ENCODE results near the gene NASP.

NASP gene

DNA sequence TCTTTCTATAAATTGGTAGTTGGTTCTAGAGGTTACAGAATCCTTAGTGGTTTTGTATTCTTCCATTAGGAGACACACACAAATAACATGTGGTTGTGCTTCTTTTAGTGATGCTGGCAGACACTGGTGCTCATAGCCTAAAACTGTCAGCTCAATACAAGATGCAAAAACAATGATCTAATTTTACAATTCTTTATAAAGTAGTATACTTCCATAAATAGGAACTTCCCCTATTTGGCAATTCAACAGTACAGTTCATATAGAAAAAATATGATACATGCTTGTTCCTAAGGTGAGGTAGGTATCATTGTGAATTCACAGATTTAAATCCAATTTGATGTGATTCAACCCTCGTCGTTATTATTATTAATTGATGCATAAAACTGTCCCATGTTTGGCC, 60.8 kb downstream of the NASP start:
- TF ChIP-seq, protein P1, sequence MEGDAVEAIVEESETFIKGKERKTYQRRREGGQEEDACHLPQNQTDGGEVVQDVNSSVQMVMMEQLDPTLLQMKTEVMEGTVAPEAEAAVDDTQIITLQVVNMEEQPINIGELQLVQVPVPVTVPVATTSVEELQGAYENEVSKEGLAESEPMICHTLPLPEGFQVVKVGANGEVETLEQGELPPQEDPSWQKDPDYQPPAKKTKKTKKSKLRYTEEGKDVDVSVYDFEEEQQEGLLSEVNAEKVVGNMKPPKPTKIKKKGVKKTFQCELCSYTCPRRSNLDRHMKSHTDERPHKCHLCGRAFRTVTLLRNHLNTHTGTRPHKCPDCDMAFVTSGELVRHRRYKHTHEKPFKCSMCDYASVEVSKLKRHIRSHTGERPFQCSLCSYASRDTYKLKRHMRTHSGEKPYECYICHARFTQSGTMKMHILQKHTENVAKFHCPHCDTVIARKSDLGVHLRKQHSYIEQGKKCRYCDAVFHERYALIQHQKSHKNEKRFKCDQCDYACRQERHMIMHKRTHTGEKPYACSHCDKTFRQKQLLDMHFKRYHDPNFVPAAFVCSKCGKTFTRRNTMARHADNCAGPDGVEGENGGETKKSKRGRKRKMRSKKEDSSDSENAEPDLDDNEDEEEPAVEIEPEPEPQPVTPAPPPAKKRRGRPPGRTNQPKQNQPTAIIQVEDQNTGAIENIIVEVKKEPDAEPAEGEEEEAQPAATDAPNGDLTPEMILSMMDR (IDR thresholded peaks at IDR 0.05; ENCODE audit: low read depth, low read length, missing control alignments): no peak
- no peak for DNase-seq (ENCODE audit: low read depth)
- H3K4me3 ChIP-seq (ENCODE audit: low read depth, low read length): no peak overlapping the region

DNA sequence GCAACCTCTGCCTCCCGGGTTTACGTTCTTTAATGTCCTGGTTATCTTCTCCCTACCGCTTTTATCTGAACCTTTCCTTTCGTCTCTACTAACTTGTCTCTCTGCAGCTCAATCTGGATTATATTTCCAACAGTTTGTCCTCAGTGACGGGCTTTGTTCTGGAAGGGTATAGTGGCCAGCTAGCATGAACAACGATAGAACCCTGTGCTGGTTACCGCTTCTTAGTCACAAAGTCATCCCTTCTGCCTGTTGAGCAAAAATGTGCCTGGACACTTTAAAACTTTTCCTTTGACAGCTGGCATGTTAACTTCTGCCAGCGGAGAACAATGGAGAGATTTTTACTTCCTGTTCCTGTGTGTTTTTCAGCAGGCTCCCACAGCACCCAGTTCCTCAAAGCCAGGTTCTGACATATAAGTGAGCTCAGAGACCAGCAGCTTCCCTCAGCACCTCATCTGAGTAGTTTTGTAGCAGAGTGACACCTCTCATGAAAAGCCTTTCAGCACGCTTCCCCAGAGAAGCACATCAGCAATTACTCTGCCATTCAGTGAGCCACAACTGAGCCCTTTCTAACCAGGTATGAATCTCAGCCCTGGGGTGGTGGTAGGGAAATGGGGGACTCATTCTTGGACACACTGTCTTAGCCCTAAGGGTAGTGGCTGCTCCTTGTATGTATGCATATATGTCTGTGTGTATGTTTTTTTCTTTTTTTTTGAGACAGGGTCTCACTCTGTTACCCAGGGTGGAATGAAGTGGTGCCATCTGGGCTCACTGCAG, 63.6 kb downstream of the NASP start:
- no peak for DNase-seq (ENCODE audit: low read depth)
- TF ChIP-seq, protein P1 (IDR thresholded peaks at IDR 0.05; ENCODE audit: low read depth, low read length, missing control alignments): no peak

DNA sequence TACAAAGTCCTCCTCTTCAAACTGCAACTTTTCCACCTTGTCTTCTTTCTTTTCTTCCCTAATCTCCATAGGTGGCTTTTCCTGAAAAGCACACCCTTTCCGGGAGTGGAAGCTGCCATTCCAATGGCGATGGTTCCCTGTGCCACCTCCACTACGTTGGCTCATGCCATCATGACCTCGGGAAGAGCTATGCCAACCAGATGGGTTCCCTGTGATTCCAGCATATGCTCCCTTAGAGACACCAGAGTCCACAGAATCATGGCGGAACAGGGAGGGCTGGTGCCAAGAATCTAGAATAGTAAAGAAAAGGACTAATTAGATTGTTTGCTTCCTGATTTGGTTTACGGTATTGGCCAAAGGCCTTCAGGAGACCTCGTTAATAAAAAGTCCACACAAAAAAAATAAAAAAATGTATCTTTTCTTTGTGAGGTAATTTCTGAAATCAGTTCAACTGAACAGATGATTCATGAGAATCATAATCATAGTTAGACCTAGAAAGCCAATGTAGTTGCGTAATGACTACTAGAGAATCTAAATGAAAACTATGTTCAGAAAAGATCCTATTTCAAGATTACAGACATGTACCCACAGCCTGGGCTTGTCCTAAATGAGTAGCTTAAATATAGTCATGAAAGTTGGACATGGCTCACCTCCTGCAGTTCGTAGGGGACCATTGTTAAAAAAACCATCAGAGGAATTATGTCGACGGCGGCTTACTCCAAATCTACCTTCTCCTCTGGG, 70.9 kb downstream of the NASP start:
- no peak overlapping the region for H3K4me3 ChIP-seq (ENCODE audit: low read depth, low read length)
- no peak for DNase-seq (ENCODE audit: low read depth)
- TF ChIP-seq, protein P1 (IDR thresholded peaks at IDR 0.05; ENCODE audit: low read depth, low read length, missing control alignments): no peak

More for the DNA sequence above, 63.6 kb downstream of the NASP start:
- no peak overlapping the region for H3K4me3 ChIP-seq (ENCODE audit: low read depth, low read length)

DNA sequence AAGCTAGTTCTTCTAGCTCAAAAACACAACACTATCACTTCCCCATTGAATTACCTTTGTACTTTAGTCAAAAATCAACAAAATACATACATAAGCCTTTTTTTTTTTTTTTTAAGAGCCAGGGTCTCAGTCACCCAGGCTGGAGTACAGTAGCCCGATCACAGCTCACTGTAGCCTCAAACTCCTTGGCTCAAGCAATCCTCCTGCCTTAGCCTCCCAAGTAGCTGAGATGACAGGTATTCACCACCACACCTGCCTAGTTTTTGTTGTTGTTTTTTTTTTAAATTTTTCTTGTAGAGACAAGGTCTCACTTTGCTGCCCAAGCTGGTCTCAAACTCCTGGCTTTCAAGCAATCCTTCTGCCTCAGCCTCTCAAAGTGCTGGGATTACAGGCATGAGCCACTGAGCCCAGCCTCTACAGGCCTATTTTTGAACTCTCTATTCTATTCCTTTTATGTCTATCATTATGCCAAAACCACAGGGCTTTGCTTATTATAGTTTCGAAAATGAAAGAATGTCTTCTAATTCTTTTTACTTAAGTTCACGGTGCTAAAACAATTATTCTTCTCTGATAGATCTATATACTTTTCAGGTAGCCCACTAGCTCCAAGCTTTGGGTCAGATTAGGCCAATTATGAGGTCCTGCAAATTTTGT, 72.9 kb downstream of the NASP start:
- DNase-seq (ENCODE audit: low read depth): no peak
- TF ChIP-seq, protein P1 (IDR thresholded peaks at IDR 0.05; ENCODE audit: low read depth, low read length, missing control alignments): no peak
- no peak overlapping the region for H3K4me3 ChIP-seq (ENCODE audit: low read depth, low read length)

DNA sequence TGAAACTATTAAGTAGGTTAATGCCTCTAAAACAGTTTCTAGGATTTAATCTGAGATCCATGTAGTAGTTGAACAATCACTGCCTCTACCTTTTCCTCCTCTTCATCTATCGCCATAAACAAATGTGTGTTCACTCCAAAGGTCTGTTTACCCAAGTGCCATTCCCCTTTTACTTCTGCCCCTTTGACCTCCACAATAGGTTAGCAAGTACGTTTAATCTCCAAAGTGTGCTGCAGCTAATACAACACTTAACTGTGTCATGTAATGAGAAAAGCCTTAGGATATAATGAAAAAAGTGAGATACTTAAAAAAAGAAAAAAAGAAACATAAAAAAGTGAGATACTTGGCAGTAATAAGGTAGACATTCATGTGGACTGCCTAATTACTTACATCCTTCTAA, 74.3 kb downstream of the NASP start:
- TF ChIP-seq, protein P1 (IDR thresholded peaks at IDR 0.05; ENCODE audit: low read depth, low read length, missing control alignments): no peak
- DNase-seq (ENCODE audit: low read depth): no peak
- H3K4me3 ChIP-seq (ENCODE audit: low read depth, low read length): no peak overlapping the region

DNA sequence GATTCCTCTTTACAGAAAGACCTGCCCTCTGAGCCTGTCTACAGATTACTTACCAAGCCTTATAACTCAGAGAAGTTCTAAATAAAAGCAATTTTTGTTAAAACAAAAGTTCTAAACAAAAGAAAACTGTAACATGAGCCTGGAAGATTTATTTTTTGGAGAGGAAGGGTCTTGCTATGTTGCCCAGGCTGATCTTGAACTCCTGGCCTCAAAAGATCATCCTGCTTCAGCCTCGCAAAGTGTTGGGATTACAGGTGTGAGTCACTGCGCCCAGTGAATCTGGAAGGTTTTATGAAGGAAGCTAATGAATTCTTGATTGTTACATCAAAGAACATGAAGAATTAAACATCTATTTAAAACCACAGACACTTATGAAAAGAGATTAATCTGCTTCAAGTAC, 75.4 kb downstream of the NASP start:
- DNase-seq (ENCODE audit: low read depth): no peak
- no peak overlapping the region for H3K4me3 ChIP-seq (ENCODE audit: low read depth, low read length)

More for the DNA sequence above, 75.4 kb downstream of the NASP start:
- TF ChIP-seq, protein P1 (IDR thresholded peaks at IDR 0.05; ENCODE audit: low read depth, low read length, missing control alignments): no peak

All from GM12864 (cell line).